Glutamatergic neuron (in vitro differentiated cells): ENCODE results near the gene SERGEF. TPM values are rescaled to one million over a fixed set of nuclear protein-coding genes. Genes with fewer than 3 reads are reported as not detected.

Experiments
- DNase-seq: peaks from one replicate; pipeline ENCODE4 v3.0.0; 2022
- H3K27ac Mint-ChIP-seq: one replicate; pipeline ENCODE4 v1.8.0; 2020; ENCODE audit warnings: mild to moderate bottlenecking, mixed read lengths, inconsistent platforms; ENCODE audit not compliant: unreplicated experiment
- H3K27me3 Mint-ChIP-seq: one replicate; pipeline ENCODE4 v1.8.0; 2020; ENCODE audit warnings: mild to moderate bottlenecking, moderate library complexity, mixed read lengths, inconsistent platforms; ENCODE audit not compliant: unreplicated experiment
- H3K36me3 Mint-ChIP-seq: one replicate; pipeline ENCODE4 v1.8.0; 2020; ENCODE audit warnings: mild to moderate bottlenecking, mixed read lengths, inconsistent platforms; ENCODE audit not compliant: unreplicated experiment
- H3K4me1 Mint-ChIP-seq: one replicate; pipeline ENCODE4 v1.8.0; 2020; ENCODE audit warnings: mild to moderate bottlenecking, low read depth, mixed read lengths, inconsistent platforms; ENCODE audit not compliant: unreplicated experiment
- H3K4me3 Mint-ChIP-seq: one replicate; pipeline ENCODE4 v1.8.0; 2020; ENCODE audit warnings: mild to moderate bottlenecking, mixed read lengths, inconsistent platforms; ENCODE audit not compliant: unreplicated experiment
- H3K9me3 Mint-ChIP-seq: one replicate; pipeline ENCODE4 v1.8.0; 2020; ENCODE audit warnings: mild to moderate bottlenecking, moderate library complexity, mixed read lengths, inconsistent platforms; ENCODE audit not compliant: unreplicated experiment
- total RNA-seq: library from RNA; stranded (reverse); fragmentation: NEBNext Ultra II Directional; extraction: Animal tissue kit (Norgen Biotek cat#: 25700); gene quantifications from one replicate; pipeline ENCODE4 v1.2.1, GENCODE V29; 2021; ENCODE audit not compliant: unreplicated experiment
- TF ChIP-seq, protein P1 (sequence below): fragments of 200-600 bp; sonication (generic); IDR thresholded peaks from one replicate; pipeline ENCODE4 v1.5.0; 2021; ENCODE audit not compliant: partially characterized antibody, unreplicated experiment

SERGEF gene
- total RNA-seq, 1 donor from 2014 or later, result 42.5 TPM

DNA sequence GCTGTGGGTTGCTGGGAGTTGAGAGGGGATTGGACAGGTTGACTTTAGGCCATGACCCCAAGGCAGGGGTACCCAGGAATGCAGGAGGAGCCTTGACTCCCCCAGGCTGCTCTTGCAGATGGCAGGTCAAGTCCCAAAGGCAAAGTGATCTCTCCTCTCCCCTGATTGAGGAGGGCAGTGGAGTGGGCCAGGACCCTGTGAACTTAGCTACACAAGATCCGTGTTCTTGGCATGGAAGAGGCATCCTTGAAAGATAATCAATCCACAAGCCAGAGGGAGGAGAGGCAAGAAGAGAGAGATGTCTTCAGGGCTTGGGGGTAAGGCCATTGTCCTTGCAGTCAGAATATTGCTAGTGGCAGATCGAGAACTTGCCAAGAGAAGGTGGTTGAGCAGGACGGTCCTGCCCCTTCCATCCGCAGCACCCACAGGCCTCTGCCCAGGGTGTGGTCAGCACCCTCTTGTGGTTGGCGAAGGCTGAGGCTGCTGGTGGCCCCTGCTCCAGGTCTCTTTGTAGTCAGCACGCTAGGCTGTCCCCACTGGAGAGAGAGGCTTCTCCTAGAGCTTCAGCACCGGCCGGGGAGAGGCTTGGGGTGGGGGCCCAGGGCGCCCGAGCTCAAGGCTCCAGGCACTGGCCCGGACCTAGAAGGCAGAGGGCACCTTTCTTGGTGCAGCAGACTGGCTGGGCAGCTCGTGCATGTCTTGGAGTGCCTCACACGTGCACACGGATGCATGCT is 232.8 kb downstream of the SERGEF start:
- H3K4me1 Mint-ChIP-seq, result peaks cover 13% of the 10 kb centered on the region
- TF ChIP-seq, protein P1, sequence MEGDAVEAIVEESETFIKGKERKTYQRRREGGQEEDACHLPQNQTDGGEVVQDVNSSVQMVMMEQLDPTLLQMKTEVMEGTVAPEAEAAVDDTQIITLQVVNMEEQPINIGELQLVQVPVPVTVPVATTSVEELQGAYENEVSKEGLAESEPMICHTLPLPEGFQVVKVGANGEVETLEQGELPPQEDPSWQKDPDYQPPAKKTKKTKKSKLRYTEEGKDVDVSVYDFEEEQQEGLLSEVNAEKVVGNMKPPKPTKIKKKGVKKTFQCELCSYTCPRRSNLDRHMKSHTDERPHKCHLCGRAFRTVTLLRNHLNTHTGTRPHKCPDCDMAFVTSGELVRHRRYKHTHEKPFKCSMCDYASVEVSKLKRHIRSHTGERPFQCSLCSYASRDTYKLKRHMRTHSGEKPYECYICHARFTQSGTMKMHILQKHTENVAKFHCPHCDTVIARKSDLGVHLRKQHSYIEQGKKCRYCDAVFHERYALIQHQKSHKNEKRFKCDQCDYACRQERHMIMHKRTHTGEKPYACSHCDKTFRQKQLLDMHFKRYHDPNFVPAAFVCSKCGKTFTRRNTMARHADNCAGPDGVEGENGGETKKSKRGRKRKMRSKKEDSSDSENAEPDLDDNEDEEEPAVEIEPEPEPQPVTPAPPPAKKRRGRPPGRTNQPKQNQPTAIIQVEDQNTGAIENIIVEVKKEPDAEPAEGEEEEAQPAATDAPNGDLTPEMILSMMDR, result no peak
- no peaks in the 10 kb centered on the region for H3K36me3 Mint-ChIP-seq
- H3K4me3 Mint-ChIP-seq, result no peak overlapping the region
- DNase-seq, result no peak
- H3K9me3 Mint-ChIP-seq, result peaks cover 4% of the 10 kb centered on the region
- peaks cover 9% of the 10 kb centered on the region for H3K27me3 Mint-ChIP-seq
- no peak overlapping the region for H3K27ac Mint-ChIP-seq

DNA sequence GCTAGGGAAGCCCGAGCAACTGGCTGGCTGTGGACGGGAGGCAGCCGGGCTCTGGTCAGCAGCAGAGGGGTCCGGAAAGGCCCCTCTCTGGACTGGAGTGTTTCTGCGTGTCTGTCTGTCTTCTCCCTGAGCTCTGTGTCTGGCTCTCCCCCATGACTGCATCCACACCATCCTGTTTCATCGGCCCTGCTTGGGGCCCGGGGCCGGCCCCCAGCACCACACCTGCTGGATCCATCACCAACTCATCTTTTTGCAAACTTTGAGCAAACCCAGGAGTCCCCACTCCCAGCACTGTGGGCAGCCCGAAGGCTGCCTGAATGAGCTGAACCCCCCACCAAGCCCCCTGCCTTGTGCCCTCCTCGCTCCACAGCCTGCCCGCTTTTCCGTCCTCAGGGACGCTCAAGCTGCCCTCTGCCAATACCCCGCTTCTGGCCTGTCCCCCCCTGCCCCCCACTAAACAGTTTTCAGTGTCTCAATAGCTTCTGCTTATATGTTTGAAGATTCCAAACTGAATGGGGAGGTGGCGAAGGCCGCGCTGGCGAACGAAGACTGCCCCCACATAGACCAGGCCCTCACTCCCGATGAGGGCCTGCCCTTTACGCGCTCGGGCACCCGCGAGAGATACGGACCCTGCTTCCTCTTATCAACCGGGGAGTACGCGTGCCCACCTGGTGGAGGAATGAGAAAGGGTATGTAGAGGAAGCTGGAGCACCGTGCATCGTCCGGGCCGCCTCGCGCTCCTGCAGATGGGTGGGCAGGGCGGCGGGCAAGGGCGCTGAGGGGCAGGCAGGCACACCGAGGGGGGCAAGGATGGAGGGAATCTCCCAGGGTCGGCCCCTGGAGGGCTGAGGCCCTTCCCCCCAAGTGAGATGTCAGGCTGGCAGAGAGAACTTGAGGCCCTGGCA is 233.6 kb downstream of the SERGEF start:
- H3K27ac Mint-ChIP-seq, result no peak overlapping the region
- peaks cover 4% of the 10 kb centered on the region for H3K9me3 Mint-ChIP-seq
- H3K4me3 Mint-ChIP-seq, result no peak overlapping the region
- DNase-seq, result no peak
- H3K36me3 Mint-ChIP-seq, result no peaks in the 10 kb centered on the region
- peaks cover 9% of the 10 kb centered on the region for H3K27me3 Mint-ChIP-seq
- TF ChIP-seq, protein P1, result no peak
- peaks cover 13% of the 10 kb centered on the region for H3K4me1 Mint-ChIP-seq

DNA sequence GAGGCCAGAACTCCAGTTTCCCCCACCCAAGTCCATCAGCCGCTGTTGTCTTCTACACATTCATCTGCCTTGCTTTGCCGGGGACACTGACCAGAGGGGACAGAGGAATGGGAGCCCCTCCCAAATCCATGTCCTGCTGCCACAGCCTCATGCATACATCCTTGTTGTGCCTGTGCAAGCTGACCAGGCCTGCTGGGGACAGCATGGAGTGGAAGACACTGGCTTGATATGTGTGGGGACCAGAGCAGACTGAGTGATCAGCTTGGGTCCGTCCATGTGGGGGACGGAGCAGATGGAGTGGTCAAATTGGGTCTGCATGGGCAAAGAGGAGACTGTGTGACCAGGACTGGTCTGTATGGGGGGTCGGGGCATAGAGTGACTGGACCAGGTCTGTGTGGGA is 234.5 kb downstream of the SERGEF start:
- no peak for DNase-seq
- H3K4me3 Mint-ChIP-seq, result no peak overlapping the region
- H3K4me1 Mint-ChIP-seq, result peaks cover 13% of the 10 kb centered on the region
- TF ChIP-seq, protein P1, result no peak
- H3K27ac Mint-ChIP-seq, result no peak overlapping the region
- peaks cover 12% of the 10 kb centered on the region for H3K27me3 Mint-ChIP-seq
- H3K36me3 Mint-ChIP-seq, result no peaks in the 10 kb centered on the region
- peaks cover 4% of the 10 kb centered on the region for H3K9me3 Mint-ChIP-seq

DNA sequence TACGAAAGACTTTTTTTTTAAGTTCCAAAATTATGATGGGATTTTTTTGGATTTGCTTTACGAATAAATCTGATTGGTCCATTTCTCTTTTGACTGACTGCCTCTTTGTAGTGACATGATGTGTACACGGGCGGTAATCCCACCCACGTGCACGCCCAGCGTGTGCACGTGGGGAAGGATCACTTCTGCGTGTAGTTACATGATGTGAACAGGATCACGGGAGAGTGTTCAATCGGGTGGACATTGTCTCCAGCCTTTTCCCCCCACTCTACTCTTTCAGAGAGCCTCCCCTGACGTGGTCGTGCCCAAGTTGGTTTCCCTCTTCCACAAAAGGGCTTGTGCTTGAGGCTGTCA is 235.1 kb downstream of the SERGEF start:
- no peak for DNase-seq
- peaks cover 13% of the 10 kb centered on the region for H3K4me1 Mint-ChIP-seq
- peak overlapping the region; percentile 46 for H3K27ac Mint-ChIP-seq
- H3K4me3 Mint-ChIP-seq, result peak overlapping the region; percentile 76
- peaks cover 4% of the 10 kb centered on the region for H3K9me3 Mint-ChIP-seq
- no peaks in the 10 kb centered on the region for H3K36me3 Mint-ChIP-seq
- TF ChIP-seq, protein P1, result no peak
- peaks cover 14% of the 10 kb centered on the region for H3K27me3 Mint-ChIP-seq
